Measurements from ENCODE around the gene MDFI. TPM values are rescaled to one million over a fixed set of nuclear protein-coding genes. Genes with fewer than 3 reads are reported as not detected.

The MDFI gene
- total and polyA plus RNA-seq, 4 experiments from 2014 or later, result not detected

- H3K4me3 Mint-ChIP-seq, result no peak overlapping the region
- no peaks in the 10 kb centered on the region for H3K27me3 Mint-ChIP-seq
- H3K9me3 Mint-ChIP-seq, result no peaks in the 10 kb centered on the region
- no peak overlapping the region for H3K4me3 ChIP-seq (ENCODE audit: low read length in 2 of 2)
- H3K27me3 ChIP-seq (ENCODE audit: insufficient read depth, low read length), result no peaks in the 10 kb centered on the region
- H3K36me3 Mint-ChIP-seq, result peaks cover 9 to 33% of the 10 kb centered on the region in 2 donors
- peaks cover 0 to 7% (median 2%) of the 10 kb centered on the region in 4 donors for H3K4me1 Mint-ChIP-seq
- no peak for DNase-seq
- intact Hi-C loops (cut with micrococcal nuclease), result loop anchor here (5.0 kb wide), 1 partner anchor 47 kb away; the partner anchor contains the start of gene FOXP4
- no peak overlapping the region for H3K27ac Mint-ChIP-seq
- H3K27ac ChIP-seq (ENCODE audit: low read depth, low read length), result no peak overlapping the region
- ChIA-PET POLR2A (ENCODE audit: partially characterized antibody) (no interaction called here), CTCF (ENCODE audit: partially characterized antibody) (interaction anchor here (0.9 to 10.2 kb wide), 4 partner anchors 9 to 226 kb away, joined by 3 to 167 read pairs (median 22); no protein-coding TSS in a partner anchor)
- H3K36me3 ChIP-seq (ENCODE audit: insufficient read depth, low read length), result peaks cover 4% of the 10 kb centered on the region
- no peaks in the 10 kb centered on the region for H3K4me1 ChIP-seq (ENCODE audit: insufficient read depth, low read length)
- no peaks in the 10 kb centered on the region for H3K9me3 ChIP-seq (ENCODE audit: control insufficient read depth in 1 of 2, low read length in 2 of 2)
These were observed 44.4 kb upstream of the MDFI start for GRCh38 chr6:41593839-41594238.

GRCh38 chr6:41594326-41594725 is 43.9 kb upstream of the MDFI start:
- no peaks in the 10 kb centered on the region for H3K27me3 Mint-ChIP-seq
- H3K4me3 Mint-ChIP-seq, result no peak overlapping the region
- H3K27ac ChIP-seq (ENCODE audit: low read depth, low read length), result no peak overlapping the region
- ChIA-PET CTCF (ENCODE audit: partially characterized antibody) (interaction anchor here (0.9 to 10.2 kb wide), 5 partner anchors 8 to 226 kb away, joined by 3 to 167 read pairs (median 7); no protein-coding TSS in a partner anchor), POLR2A (ENCODE audit: partially characterized antibody) (no interaction called here)
- H3K4me3 ChIP-seq (ENCODE audit: low read length in 2 of 2), result no peak overlapping the region
- H3K9me3 ChIP-seq (ENCODE audit: control insufficient read depth in 1 of 2, low read length in 2 of 2), result no peaks in the 10 kb centered on the region
- peaks cover 0 to 7% (median 2%) of the 10 kb centered on the region in 4 donors for H3K4me1 Mint-ChIP-seq
- H3K27ac Mint-ChIP-seq, result no peak overlapping the region
- peaks cover 9 to 31% of the 10 kb centered on the region in 2 donors for H3K36me3 Mint-ChIP-seq
- intact Hi-C loops (cut with micrococcal nuclease), result loop anchor here (5.0 kb wide), 1 partner anchor 47 kb away; the partner anchor contains the start of gene FOXP4
- no peak for DNase-seq
- no peaks in the 10 kb centered on the region for H3K9me3 Mint-ChIP-seq
- H3K36me3 ChIP-seq (ENCODE audit: insufficient read depth, low read length), result peaks cover 4% of the 10 kb centered on the region
- no peaks in the 10 kb centered on the region for H3K27me3 ChIP-seq (ENCODE audit: insufficient read depth, low read length)
- H3K4me1 ChIP-seq (ENCODE audit: insufficient read depth, low read length), result no peaks in the 10 kb centered on the region

DNA sequence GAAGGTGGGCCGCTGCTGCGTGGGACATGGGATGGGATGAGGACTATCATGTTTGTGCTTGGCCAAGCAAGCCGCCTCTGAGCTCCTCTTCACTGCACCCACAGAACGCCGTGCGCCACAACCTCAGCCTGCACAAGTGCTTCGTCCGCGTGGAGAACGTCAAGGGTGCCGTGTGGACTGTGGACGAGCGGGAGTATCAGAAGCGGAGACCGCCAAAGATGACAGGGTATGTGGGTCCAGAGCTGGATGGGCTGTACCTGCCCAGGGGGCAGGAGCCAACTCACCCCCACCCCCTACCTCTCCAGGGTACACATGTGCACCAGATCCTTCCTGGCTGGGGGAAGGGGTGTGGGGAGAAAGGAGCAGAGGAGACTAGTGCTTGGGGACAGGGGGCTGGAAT is 43.5 kb upstream of the MDFI start:
- Mint-ChIP-seq H3K27me3 (no peaks in the 10 kb centered on the region), H3K4me3 (no peak overlapping the region), H3K36me3 (peaks cover 9 to 30% of the 10 kb centered on the region in 2 donors), H3K4me1 (peaks cover 0 to 7% (median 2%) of the 10 kb centered on the region in 4 donors), H3K27ac (no peak overlapping the region), H3K9me3 (no peaks in the 10 kb centered on the region)
- no peaks in the 10 kb centered on the region for H3K27me3 ChIP-seq (ENCODE audit: insufficient read depth, low read length)
- no peak for DNase-seq
- no peaks in the 10 kb centered on the region for H3K9me3 ChIP-seq (ENCODE audit: control insufficient read depth in 1 of 2, low read length in 2 of 2)
- H3K4me1 ChIP-seq (ENCODE audit: insufficient read depth, low read length), result no peaks in the 10 kb centered on the region
- no peak overlapping the region for H3K4me3 ChIP-seq (ENCODE audit: low read length in 2 of 2)
- intact Hi-C loops (cut with micrococcal nuclease), result loop anchor here (5.0 kb wide), 1 partner anchor 47 kb away; the partner anchor contains the start of gene FOXP4
- CTCF ChIA-PET (ENCODE audit: partially characterized antibody), result interaction anchor here (0.9 to 10.2 kb wide), 6 partner anchors 8 to 227 kb away, joined by 3 to 167 read pairs (median 6); no protein-coding TSS in a partner anchor
- H3K27ac ChIP-seq (ENCODE audit: low read depth, low read length), result no peak overlapping the region
- POLR2A ChIA-PET (ENCODE audit: partially characterized antibody), result no interaction called here
- peaks cover 4% of the 10 kb centered on the region for H3K36me3 ChIP-seq (ENCODE audit: insufficient read depth, low read length)

DNA sequence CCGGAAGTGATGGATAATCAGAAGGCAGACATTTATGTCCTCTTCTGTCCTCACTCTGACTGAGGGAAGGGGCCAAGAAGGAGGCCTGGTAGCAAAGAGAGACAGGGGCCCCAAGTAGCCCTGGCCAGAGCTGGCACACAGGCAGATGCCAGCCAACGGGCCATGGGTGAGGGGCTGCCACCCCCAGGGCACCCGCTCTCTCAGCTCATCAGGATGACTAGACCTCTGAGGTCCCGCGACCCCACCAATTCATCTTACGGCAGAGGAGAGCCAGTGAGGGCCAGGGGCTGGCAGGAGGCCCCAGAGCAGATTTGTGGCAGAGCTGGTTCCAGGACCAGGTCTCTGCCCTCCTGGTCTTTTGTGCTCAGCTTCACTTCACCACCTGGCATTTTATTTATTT is 43.1 kb upstream of the MDFI start:
- no peak overlapping the region for H3K4me3 ChIP-seq (ENCODE audit: low read length in 2 of 2)
- H3K27ac Mint-ChIP-seq, result no peak overlapping the region
- intact Hi-C loops (cut with micrococcal nuclease), result no loop called here
- peaks cover 9 to 30% of the 10 kb centered on the region in 2 donors for H3K36me3 Mint-ChIP-seq
- H3K4me1 Mint-ChIP-seq, result peaks cover 0 to 7% (median 2%) of the 10 kb centered on the region in 4 donors
- H3K9me3 ChIP-seq (ENCODE audit: control insufficient read depth in 1 of 2, low read length in 2 of 2), result no peaks in the 10 kb centered on the region
- ChIA-PET CTCF (ENCODE audit: partially characterized antibody) (interaction anchor here (0.9 to 10.2 kb wide), 4 partner anchors 88 to 227 kb away, joined by 3 to 167 read pairs (median 23); no protein-coding TSS in a partner anchor), POLR2A (ENCODE audit: partially characterized antibody) (no interaction called here)
- no peak for DNase-seq
- H3K4me1 ChIP-seq (ENCODE audit: insufficient read depth, low read length), result no peaks in the 10 kb centered on the region
- no peaks in the 10 kb centered on the region for H3K27me3 ChIP-seq (ENCODE audit: insufficient read depth, low read length)
- H3K9me3 Mint-ChIP-seq, result no peaks in the 10 kb centered on the region
- H3K27ac ChIP-seq (ENCODE audit: low read depth, low read length), result no peak overlapping the region
- peaks cover 4% of the 10 kb centered on the region for H3K36me3 ChIP-seq (ENCODE audit: insufficient read depth, low read length)
- no peak overlapping the region for H3K4me3 Mint-ChIP-seq
- H3K27me3 Mint-ChIP-seq, result no peaks in the 10 kb centered on the region

GRCh38 chr6:41596096-41596685 is 42.1 kb upstream of the MDFI start:
- Histone ChIP-seq H3K9me3 (ENCODE audit: control insufficient read depth in 1 of 2, low read length in 2 of 2) (no peaks in the 10 kb centered on the region), H3K27ac (ENCODE audit: low read depth, low read length) (no peak overlapping the region), H3K36me3 (ENCODE audit: insufficient read depth, low read length) (no peaks in the 10 kb centered on the region), H3K4me3 (ENCODE audit: low read length in 2 of 2) (no peak overlapping the region), H3K4me1 (ENCODE audit: insufficient read depth, low read length) (no peaks in the 10 kb centered on the region), H3K27me3 (ENCODE audit: insufficient read depth, low read length) (no peaks in the 10 kb centered on the region)
- no peak overlapping the region for H3K27ac Mint-ChIP-seq
- peaks cover 5 to 29% of the 10 kb centered on the region in 2 donors for H3K36me3 Mint-ChIP-seq
- no peaks in the 10 kb centered on the region for H3K9me3 Mint-ChIP-seq
- ChIA-PET POLR2A (ENCODE audit: partially characterized antibody) (no interaction called here), CTCF (ENCODE audit: partially characterized antibody) (interaction anchor here (1.9 to 10.2 kb wide), 3 partner anchors 87 to 228 kb away, joined by 7 to 167 read pairs (median 39); no protein-coding TSS in a partner anchor)
- peaks cover 0 to 7% (median 2%) of the 10 kb centered on the region in 4 donors for H3K4me1 Mint-ChIP-seq
- intact Hi-C loops (cut with micrococcal nuclease), result no loop called here
- H3K4me3 Mint-ChIP-seq, result no peak overlapping the region
- DNase-seq, result no peak
- H3K27me3 Mint-ChIP-seq, result no peaks in the 10 kb centered on the region

DNA sequence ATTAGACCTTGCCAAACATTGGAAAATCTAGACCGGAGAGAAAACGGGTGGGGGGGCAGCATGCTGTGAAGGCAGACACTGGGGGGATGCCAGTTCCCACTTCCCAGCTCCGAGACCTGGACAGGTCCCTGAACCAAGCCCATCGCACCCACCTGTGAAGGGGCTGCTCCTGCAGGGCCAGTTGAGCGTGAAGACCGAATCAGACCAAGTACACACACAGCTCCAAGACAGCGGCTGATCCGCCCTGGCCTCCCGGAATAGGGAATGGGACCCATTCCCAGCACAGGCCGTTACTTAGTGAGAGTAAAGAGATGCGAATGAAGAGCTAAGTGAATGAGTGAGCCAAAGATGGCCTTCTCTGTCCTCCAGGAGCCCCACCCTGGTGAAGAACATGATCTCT is 41.5 kb upstream of the MDFI start:
- no peak overlapping the region for H3K4me3 Mint-ChIP-seq
- Histone ChIP-seq H3K9me3 (ENCODE audit: control insufficient read depth in 1 of 2, low read length in 2 of 2) (no peaks in the 10 kb centered on the region), H3K36me3 (ENCODE audit: insufficient read depth, low read length) (no peaks in the 10 kb centered on the region), H3K4me3 (ENCODE audit: low read length in 2 of 2) (no peak overlapping the region), H3K27ac (ENCODE audit: low read depth, low read length) (no peak overlapping the region), H3K4me1 (ENCODE audit: insufficient read depth, low read length) (no peaks in the 10 kb centered on the region), H3K27me3 (ENCODE audit: insufficient read depth, low read length) (no peaks in the 10 kb centered on the region)
- ChIA-PET POLR2A (ENCODE audit: partially characterized antibody) (no interaction called here), CTCF (ENCODE audit: partially characterized antibody) (interaction anchor here (0.8 to 10.2 kb wide), 2 partner anchors 87 to 174 kb away, joined by 3 to 167 read pairs; no protein-coding TSS in a partner anchor)
- peaks cover 5 to 23% of the 10 kb centered on the region in 2 donors for H3K36me3 Mint-ChIP-seq
- peaks cover 0 to 3% (median 1%) of the 10 kb centered on the region in 4 donors for H3K4me1 Mint-ChIP-seq
- no peaks in the 10 kb centered on the region for H3K9me3 Mint-ChIP-seq
- intact Hi-C loops (cut with micrococcal nuclease), result no loop called here
- H3K27me3 Mint-ChIP-seq, result no peaks in the 10 kb centered on the region
- DNase-seq, result no peak
- no peak overlapping the region for H3K27ac Mint-ChIP-seq

DNA sequence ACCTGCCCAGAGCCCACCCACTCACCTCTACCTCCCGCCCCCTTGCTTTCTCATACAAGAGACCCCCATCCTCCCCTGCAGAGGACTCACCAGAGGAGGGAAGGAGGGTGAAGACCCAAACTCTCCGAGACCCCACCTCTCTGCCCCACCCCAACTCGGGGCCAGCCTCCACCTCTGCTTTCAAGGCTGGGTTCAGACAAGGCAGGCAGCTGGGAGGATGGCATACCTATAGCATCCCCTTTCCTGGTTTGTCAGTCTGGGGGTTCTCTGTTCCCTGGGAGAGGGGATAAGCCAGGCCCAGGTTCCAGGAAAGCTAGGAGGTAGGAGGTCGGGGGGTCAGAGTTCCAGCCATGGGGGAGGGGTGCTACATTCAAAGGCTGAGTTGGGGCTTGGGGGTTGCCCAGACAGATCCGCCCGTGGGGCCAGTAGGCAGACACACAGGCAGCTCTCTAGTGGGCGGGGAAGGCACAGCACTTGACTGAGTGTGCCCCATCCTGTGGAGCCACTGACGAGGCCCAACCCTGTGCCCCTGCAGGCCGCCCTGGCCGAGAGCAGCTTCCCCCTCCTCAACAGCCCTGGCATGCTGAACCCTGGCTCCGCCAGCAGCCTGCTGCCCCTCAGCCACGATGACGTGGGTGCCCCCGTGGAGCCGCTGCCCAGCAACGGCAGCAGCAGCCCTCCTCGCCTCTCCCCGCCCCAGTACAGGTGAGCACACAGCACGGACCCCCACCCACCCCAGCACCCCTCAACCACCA is 40.8 kb upstream of the MDFI start:
- ChIA-PET POLR2A (ENCODE audit: partially characterized antibody) (no interaction called here), CTCF (ENCODE audit: partially characterized antibody) (interaction anchor here (0.8 to 10.2 kb wide), 3 partner anchors 86 to 174 kb away, joined by 3 to 167 read pairs (median 4); no protein-coding TSS in a partner anchor)
- H3K36me3 ChIP-seq (ENCODE audit: insufficient read depth, low read length), result no peaks in the 10 kb centered on the region
- H3K36me3 Mint-ChIP-seq, result peaks cover 5 to 22% of the 10 kb centered on the region in 2 donors
- H3K9me3 Mint-ChIP-seq, result no peaks in the 10 kb centered on the region
- H3K27me3 Mint-ChIP-seq, result no peaks in the 10 kb centered on the region
- no peaks in the 10 kb centered on the region for H3K9me3 ChIP-seq (ENCODE audit: control insufficient read depth in 1 of 2, low read length in 2 of 2)
- H3K27ac ChIP-seq (ENCODE audit: low read depth, low read length), result no peak overlapping the region
- peaks cover under 1% of the 10 kb centered on the region for H3K4me1 ChIP-seq (ENCODE audit: insufficient read depth, low read length)
- H3K4me1 Mint-ChIP-seq, result peaks cover 0 to under 1% (median 0%) of the 10 kb centered on the region in 4 donors
- DNase-seq, result no peak
- no peak overlapping the region for H3K27ac Mint-ChIP-seq
- no peaks in the 10 kb centered on the region for H3K27me3 ChIP-seq (ENCODE audit: insufficient read depth, low read length)
- intact Hi-C loops (cut with micrococcal nuclease), result no loop called here
- H3K4me3 ChIP-seq (ENCODE audit: low read length in 2 of 2), result no peak overlapping the region
- H3K4me3 Mint-ChIP-seq, result no peak overlapping the region

Data from CD4-positive, alpha-beta memory T cell (primary cell).